Gastroesophageal sphincter (tissue), 4 donors: Measurements from ENCODE around the gene ATP11A. TPM values are rescaled to one million over a fixed set of nuclear protein-coding genes. Genes with fewer than 3 reads are reported as not detected.

ENCODE experiments used
- ATAC-seq: fragments of 150-250 bp; one replicate; pipeline ENCODE4 v1.9.1; 2016; ENCODE audit warnings: mild to moderate bottlenecking, moderate library complexity
- H3K27ac ChIP-seq, 4 donors: fragments of 200-600 bp; sonication (generic) in 3 of 4; 1 replicate in 3 of 4; 2 replicates in 1 of 4; pipeline ENCODE4 v1.5.1; 2016 to 2019
- H3K27me3 ChIP-seq: fragments of 200-600 bp; sonication (generic); one replicate; pipeline ENCODE4 v1.5.1; 2019
- H3K36me3 ChIP-seq, 2 donors: fragments of 200-600 bp; sonication (generic); one replicate each; pipeline ENCODE4 v1.5.1; 2019; ENCODE audit warnings: control low read depth in 1 of 2
- H3K4me1 ChIP-seq, 3 donors: fragments of 200-600 bp; sonication (generic); 1 replicate in 2 of 3; 2 replicates in 1 of 3; pipeline ENCODE4 v1.5.1; 2016 to 2019; ENCODE audit warnings: control low read depth in 2 of 3
- H3K4me3 ChIP-seq, 2 donors: fragments of 200-600 bp; sonication (generic); one replicate each; pipeline ENCODE4 v1.5.1; 2019; ENCODE audit warnings: mild to moderate bottlenecking in 1 of 2, moderate library complexity in 1 of 2
- H3K9me3 ChIP-seq, 3 donors: fragments of 200-600 bp; sonication (generic); one replicate each; pipeline ENCODE4 v1.5.1; 2017 to 2019; ENCODE audit warnings: control low read depth in 2 of 3
- EP300 ChIP-seq: sonication (generic); formaldehyde crosslinking; IDR thresholded peaks from one replicate; pipeline ENCODE4 v1.6.1; 2017; ENCODE audit warnings: antibody characterized with exemption, mild to moderate bottlenecking
- POLR2A ChIP-seq, 2 donors: fragments of 450-650 bp; IDR thresholded peaks; one replicate each; pipeline ENCODE4 v1.6.1; 2017; ENCODE audit warnings: antibody characterized with exemption in 2 of 2, mild to moderate bottlenecking in 2 of 2, moderate library complexity in 1 of 2
- POLR2AphosphoS5 ChIP-seq: sonication (generic); formaldehyde crosslinking; IDR thresholded peaks from one replicate; pipeline ENCODE4 v1.6.1; 2017; ENCODE audit warnings: antibody characterized with exemption
- WGBS, 2 donors: methylation state at CpG; one replicate each; pipeline ENCODE4 v1.1.5; 2018; ENCODE audit warnings: low coverage in 1 of 2; 5-methylcytosine and 5-hydroxymethylcytosine counted together
- total RNA-seq, 4 donors: library from RNA; depleted of rRNA; stranded (reverse); fragments of >200 nt; gene quantifications; one replicate each; pipeline ENCODE4 v1.1.0, GENCODE V29; 2016
- TF ChIP-seq, protein P1 (sequence below), 4 experiments: fragments of 200-600 bp in 2 of 4; fragments of 450-650 bp in 2 of 4; sonication (generic) in 1 of 4; IDR thresholded peaks; one replicate each; pipeline ENCODE4 v1.5.1; 2017 to 2019; ENCODE audit warnings: antibody characterized with exemption in 4 of 4, mild to moderate bottlenecking in 2 of 4, moderate library complexity in 2 of 4

Gene ATP11A
- total RNA-seq, 4 donors from 2014 or later: 12.9 to 21.7 (median 17.1) TPM

- peaks cover 0 to 51% (median 16%) of the 10 kb centered on the region in 3 donors for H3K4me1 ChIP-seq
- ATAC-seq: no peak
- no peak overlapping the region for H3K4me3 ChIP-seq
- H3K9me3 ChIP-seq: no peaks in the 10 kb centered on the region
- no peak overlapping the region for H3K27ac ChIP-seq
- WGBS, 2 donors: 92 to 97% methylated on average over 16 to 29 of the region's 53 CpGs
- TF ChIP-seq POLR2A (IDR thresholded peaks at IDR 0.05): no peak
- TF ChIP-seq EP300: no peak
- TF ChIP-seq POLR2AphosphoS5: no peak
- TF ChIP-seq, protein P1, sequence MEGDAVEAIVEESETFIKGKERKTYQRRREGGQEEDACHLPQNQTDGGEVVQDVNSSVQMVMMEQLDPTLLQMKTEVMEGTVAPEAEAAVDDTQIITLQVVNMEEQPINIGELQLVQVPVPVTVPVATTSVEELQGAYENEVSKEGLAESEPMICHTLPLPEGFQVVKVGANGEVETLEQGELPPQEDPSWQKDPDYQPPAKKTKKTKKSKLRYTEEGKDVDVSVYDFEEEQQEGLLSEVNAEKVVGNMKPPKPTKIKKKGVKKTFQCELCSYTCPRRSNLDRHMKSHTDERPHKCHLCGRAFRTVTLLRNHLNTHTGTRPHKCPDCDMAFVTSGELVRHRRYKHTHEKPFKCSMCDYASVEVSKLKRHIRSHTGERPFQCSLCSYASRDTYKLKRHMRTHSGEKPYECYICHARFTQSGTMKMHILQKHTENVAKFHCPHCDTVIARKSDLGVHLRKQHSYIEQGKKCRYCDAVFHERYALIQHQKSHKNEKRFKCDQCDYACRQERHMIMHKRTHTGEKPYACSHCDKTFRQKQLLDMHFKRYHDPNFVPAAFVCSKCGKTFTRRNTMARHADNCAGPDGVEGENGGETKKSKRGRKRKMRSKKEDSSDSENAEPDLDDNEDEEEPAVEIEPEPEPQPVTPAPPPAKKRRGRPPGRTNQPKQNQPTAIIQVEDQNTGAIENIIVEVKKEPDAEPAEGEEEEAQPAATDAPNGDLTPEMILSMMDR (IDR thresholded peaks at IDR 0.05): no peak
- no peaks in the 10 kb centered on the region for H3K27me3 ChIP-seq
- H3K36me3 ChIP-seq: peaks cover 0 to 4% of the 10 kb centered on the region in 2 donors
Observed at GRCh38 chr13:112696001-112696868, 6.4 kb downstream of the ATP11A start.

- TF ChIP-seq EP300: no peak
- TF ChIP-seq POLR2A (IDR thresholded peaks at IDR 0.05): no peak
- TF ChIP-seq POLR2AphosphoS5: no peak
- TF ChIP-seq, protein P1 (IDR thresholded peaks at IDR 0.05): no peak
Observed at GRCh38 chr13:112696869-112697465, 7.1 kb downstream of the ATP11A start.

DNA sequence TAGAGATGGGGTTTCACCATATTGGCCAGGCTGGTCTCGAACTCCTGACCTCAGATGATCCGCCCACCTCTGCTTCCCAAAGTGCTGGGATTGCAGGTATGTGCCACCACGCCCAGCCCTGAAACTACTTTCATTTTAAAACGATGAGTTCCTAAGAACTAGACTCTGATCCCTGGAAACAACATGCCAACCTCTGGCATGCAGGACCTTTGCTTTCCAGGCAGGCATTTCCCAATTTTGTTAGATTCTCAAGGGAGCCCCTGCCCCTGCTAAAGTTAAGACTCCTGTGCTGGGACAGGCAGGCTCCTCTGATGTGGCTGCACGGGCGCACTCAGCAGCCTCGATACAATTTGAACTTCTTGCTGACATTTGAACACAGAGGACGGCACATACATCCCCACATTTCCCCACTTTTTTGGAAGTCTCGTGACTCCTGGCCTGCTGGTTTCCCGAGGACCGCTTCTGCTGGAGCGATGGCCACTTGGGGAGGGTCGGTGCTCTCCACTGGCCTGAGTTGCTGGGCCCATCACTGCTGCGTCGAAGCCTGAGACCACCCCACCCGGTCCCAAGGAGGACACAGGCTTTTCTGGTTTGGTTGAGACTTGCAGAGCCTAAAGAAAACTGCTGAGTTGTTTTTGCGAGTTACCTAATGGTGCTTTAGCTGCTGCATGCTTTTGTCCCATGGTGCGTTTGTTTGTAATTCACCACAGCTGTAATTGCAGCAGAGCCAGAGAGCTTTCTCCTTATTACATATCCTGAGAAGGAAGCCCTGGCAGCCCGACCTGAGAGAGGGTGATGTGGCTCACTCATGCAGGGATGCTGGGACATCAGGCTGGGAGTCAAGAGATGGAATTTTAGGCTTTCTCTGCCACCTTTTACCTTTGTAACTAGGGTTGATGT lies 8.2 kb downstream of the ATP11A start:
- peaks cover 0 to 4% of the 10 kb centered on the region in 2 donors for H3K36me3 ChIP-seq
- H3K4me1 ChIP-seq: peaks cover 0 to 35% (median 7%) of the 10 kb centered on the region in 3 donors
- no peaks in the 10 kb centered on the region for H3K27me3 ChIP-seq
- H3K27ac ChIP-seq: no peak overlapping the region
- 33 to 60% methylated on average over 3 to 5 of the region's 19 CpGs for WGBS, 2 donors
- H3K4me3 ChIP-seq: no peak overlapping the region
- no peaks in the 10 kb centered on the region for H3K9me3 ChIP-seq
- peak; percentile 68 for ATAC-seq
- TF ChIP-seq POLR2AphosphoS5 (no peak), EP300 (no peak), POLR2A (IDR thresholded peaks at IDR 0.05) (no peak)
- TF ChIP-seq, protein P1 (IDR thresholded peaks at IDR 0.05): no peak

More at GRCh38 chr13:112696869-112697465, 7.1 kb downstream of the ATP11A start:
- WGBS, 2 donors: 95 to 96% methylated on average over 15 to 25 of the region's 34 CpGs
- Histone ChIP-seq H3K27me3 (no peaks in the 10 kb centered on the region), H3K4me1 (peaks cover 0 to 44% (median 10%) of the 10 kb centered on the region in 3 donors), H3K9me3 (no peaks in the 10 kb centered on the region), H3K4me3 (no peak overlapping the region), H3K27ac (no peak overlapping the region), H3K36me3 (peaks cover 0 to 4% of the 10 kb centered on the region in 2 donors)
- no peak for ATAC-seq

- WGBS, 2 donors: 77 to 80% methylated on average over 2 to 6 of the region's 13 CpGs
- Histone ChIP-seq H3K36me3 (peaks cover 0 to 4% of the 10 kb centered on the region in 2 donors), H3K9me3 (no peaks in the 10 kb centered on the region), H3K4me1 (peaks cover 0 to 25% (median 0%) of the 10 kb centered on the region in 3 donors), H3K27me3 (no peaks in the 10 kb centered on the region), H3K27ac (no peak overlapping the region), H3K4me3 (no peak overlapping the region)
- no peak for TF ChIP-seq POLR2AphosphoS5
- TF ChIP-seq, protein P1 (IDR thresholded peaks at IDR 0.05): no peak
- no peak for TF ChIP-seq POLR2A (IDR thresholded peaks at IDR 0.05)
- TF ChIP-seq EP300: no peak
- no peak for ATAC-seq
Observed at GRCh38 chr13:112699322-112699918, 9.6 kb downstream of the ATP11A start.
